Urothelium cell line (cell line): ENCODE measurements around the gene COL6A2.

Source experiments
- DNase-seq: peaks from one replicate; pipeline ENCODE4 v3.0.0; 2011; ENCODE audit warnings: low spot score, mixed read lengths
- FAIRE-seq: peaks from 2 replicates; lab custom pipeline; 2011; peaks lifted over from hg19 to GRCh38; lab: Jason Lieb, UNC

Gene COL6A2

DNA sequence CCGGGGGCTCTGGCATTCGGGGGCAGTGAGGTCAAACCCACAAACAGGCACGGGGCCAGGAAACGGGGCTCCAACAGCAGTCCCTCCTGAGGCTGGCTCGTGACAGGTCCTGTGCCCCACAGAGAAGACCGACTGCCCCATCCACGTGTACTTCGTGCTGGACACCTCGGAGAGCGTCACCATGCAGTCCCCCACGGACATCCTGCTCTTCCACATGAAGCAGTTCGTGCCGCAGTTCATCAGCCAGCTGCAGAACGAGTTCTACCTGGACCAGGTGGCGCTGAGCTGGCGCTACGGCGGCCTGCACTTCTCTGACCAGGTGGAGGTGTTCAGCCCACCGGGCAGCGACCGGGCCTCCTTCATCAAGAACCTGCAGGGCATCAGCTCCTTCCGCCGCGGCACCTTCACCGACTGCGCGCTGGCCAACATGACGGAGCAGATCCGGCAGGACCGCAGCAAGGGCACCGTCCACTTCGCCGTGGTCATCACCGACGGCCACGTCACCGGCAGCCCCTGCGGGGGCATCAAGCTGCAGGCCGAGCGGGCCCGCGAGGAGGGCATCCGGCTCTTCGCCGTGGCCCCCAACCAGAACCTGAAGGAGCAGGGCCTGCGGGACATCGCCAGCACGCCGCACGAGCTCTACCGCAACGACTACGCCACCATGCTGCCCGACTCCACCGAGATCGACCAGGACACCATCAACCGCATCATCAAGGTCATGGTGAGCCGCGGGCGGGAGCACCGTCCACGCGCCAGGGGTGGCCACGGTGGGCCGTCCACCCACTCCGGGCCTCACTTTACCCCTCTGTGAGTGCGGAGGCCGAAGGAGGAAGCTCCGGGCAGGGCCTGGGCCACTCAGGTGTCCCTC, 14.2 kb downstream of the COL6A2 start:
- FAIRE-seq = no peak
- no peak for DNase-seq

DNA sequence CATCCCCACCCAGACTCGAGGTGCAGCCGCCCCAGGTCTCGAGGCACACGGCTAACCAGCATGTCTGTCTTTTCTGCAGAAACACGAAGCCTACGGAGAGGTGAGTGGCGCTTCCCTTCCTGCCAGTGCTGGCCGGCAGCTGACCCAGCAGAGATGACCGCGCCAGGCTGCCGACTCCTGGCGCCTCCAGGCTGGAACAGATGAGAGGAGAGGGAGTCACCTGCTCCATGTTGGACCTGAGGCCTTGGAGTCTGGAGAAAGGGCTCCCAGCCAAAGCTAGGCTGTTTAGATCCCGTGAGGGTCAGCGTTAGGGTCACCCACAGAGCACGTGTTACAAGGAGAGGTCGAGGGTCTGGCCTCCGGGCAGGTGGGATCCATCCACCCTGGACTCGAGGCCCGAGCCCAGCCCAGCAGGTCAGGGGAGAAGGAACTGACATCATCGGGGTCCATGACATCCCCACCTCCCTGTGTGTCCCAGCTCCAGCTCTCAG, 14.9 kb downstream of the COL6A2 start:
- no peak for DNase-seq
- FAIRE-seq = no peak

DNA sequence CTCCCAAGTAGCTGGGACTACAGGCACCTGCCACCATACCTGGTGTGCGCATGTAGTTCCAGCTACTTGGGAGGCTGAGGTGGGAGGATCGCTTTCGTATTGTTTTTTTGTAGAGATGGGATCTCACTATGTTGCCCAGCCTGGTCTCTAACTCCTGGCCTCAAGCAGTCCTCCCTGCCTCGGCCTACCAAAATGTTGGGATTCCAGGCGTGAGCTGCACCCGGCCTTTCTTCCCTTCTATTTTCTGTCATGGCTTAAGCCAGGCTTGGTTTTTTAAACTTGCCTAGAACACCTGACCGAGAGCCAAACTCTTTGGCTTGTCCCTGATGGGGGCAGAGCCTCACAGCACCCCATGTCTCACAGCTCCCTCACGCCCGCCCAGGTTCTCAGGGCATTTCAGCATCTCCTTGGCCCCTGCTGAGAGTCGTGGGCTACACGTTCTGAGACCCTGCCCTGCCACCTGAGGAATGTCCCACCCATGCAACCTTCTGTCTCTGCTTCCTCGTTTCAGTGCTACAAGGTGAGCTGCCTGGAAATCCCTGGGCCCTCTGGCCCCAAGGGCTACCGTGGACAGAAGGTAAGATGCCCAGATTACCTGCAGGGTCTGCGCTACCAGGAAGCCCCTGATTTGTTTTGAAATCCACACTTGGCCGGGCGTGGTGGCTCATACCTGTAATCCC, 15.7 kb downstream of the COL6A2 start:
- DNase-seq = no peak
- no peak for FAIRE-seq

- DNase-seq (no peak), FAIRE-seq (no peak)
Measured at GRCh38 chr21:46114963-46115362, 17.1 kb downstream of the COL6A2 start.

- DNase-seq = no peak
- no peak for FAIRE-seq
Measured at GRCh38 chr21:46115441-46116188, 17.7 kb downstream of the COL6A2 start.

GRCh38 chr21:46116189-46116775, 18.4 kb downstream of the COL6A2 start:
- no peak for FAIRE-seq
- DNase-seq = no peak

- DNase-seq (no peak), FAIRE-seq (no peak)
Measured at GRCh38 chr21:46116776-46117585, 19.1 kb downstream of the COL6A2 start.

DNA sequence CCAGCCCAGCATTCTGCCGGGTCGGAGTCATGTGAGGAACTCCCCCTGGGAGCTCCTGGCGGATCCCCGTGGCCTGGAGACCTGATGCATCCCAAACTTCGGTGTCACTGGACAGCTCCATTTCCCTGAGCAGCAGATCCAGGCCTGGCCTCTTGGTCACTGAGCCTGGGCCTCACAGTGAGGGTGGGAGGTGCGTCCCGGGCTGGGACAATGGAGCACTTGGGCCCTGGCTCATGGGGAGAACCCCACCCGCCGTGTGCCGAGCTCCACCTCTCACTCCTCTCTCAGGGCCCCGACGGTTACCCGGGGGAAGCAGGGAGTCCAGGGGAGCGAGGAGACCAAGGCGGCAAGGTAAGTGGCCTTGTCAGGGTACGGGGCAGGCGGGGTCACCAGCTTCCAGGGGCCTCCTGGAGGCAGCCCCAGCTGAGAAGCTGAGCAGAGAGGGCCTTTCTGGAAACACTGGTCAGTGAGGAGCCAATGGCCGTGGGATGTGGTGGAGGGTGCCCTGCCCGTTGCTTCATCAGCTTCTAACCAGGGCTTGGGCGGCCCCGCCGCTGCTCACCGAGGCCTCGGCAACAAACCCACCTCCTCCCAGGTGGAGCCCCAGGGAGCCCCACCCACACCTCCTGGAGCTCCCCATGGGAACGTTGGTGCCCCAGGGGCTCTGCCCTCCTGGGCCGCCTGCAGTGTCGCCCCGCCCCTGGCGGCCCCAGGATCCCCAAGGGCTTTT, 19.8 kb downstream of the COL6A2 start:
- FAIRE-seq = no peak

DNA sequence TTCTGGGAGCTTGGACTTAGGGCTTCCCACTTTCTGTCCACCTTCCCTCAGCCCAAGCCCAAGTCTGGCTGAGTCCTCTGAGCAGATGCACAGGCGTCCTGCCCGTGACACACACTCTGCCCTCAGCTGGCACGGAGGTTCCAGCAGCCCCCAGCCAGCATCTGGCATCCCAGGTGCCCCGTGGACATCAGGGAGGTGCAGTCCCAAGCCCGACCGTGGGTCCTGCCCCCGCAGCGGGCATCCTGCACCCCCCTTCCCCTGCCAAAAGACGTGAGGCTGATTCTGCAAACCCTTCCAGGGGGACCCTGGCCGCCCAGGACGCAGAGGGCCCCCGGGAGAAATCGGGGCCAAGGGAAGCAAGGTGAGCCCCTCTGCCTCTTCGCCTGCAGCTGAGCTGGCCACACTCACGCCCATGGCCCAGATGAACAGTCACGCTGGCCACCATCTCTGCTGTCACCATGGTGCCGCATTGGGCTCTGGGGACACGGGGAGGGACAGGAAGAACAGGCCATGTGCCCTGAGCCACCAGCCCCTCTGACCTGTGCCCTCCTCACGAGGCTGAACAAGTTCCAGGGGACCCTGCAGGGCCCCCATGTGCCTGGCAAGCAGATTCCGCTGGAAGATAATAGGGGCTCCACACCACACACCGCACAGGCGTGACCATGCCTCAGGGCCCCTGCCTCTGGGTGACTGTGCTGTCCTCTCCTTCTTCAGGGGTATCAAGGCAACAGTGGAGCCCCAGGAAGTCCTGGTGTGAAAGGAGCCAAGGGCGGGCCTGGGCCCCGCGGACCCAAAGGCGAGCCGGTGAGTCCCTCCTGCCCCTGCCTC, 20.6 kb downstream of the COL6A2 start:
- no peak for DNase-seq
- no peak for FAIRE-seq

More for the DNA sequence above, 19.8 kb downstream of the COL6A2 start:
- DNase-seq = no peak

- DNase-seq = no peak
- no peak for FAIRE-seq
Measured at GRCh38 chr21:46119144-46119636, 21.3 kb downstream of the COL6A2 start.

DNA sequence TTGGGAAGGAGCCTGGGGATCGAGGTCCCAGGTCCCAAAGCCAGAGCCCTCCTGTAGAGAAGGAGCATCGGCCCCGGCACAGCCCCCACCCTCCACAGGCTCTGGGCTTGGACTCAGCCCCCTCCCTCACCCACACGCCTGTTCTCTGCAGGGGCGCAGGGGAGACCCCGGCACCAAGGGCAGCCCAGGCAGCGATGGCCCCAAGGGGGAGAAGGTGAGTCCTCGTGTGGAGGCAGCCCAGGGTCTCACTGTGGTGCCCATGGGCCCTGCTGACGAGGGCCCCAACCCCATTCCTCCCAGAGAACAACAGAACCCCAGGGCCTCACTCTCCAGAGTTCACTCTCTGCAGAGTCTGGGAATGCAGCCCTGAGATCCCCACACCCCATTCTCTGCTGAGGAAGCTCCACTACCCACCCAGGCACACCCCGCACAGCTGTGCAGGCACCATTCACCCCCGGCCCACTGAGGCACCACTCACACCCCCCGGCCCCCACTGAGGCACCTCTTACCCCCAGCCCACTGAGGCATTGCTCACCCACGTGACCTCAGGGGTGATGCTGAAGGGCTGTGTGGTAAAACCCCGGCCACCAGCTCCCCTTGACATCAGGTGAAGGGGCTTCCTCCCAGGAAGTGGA, 21.8 kb downstream of the COL6A2 start:
- DNase-seq = no peak

GRCh38 chr21:46120301-46121285, 22.7 kb downstream of the COL6A2 start:
- FAIRE-seq (no peak), DNase-seq (no peak)

More for the DNA sequence above, 21.8 kb downstream of the COL6A2 start:
- no peak for FAIRE-seq

GRCh38 chr21:46121286-46122221, 23.6 kb downstream of the COL6A2 start:
- DNase-seq (no peak), FAIRE-seq (no peak)

- FAIRE-seq (no peak), DNase-seq (no peak)
Measured at GRCh38 chr21:46122237-46122671, 24.3 kb downstream of the COL6A2 start.
